ENCODE measurements around the gene FSD1. TPM values are rescaled to one million over a fixed set of nuclear protein-coding genes. Genes with fewer than 3 reads are reported as not detected.

FSD1 gene
- total RNA-seq, 4 donors from 2014 or later: not detected

- peak overlapping the region; percentile 4 for H3K4me3 ChIP-seq
- WGBS: 48% methylated on average over 16 of the region's 18 CpGs
- TF ChIP-seq EP300 (IDR thresholded peaks at IDR 0.05) (no peak), CTCF (IDR thresholded peaks at IDR 0.05) (no peak), POLR2A (IDR thresholded peaks at IDR 0.05) (no peak), POLR2AphosphoS5 (IDR thresholded peaks at IDR 0.05) (no peak)
Observed at GRCh38 chr19:4303819-4304537, 420 bp upstream of the FSD1 start.

GRCh38 chr19:4305257-4305612, 837 bp downstream of the FSD1 start:
- H3K36me3 ChIP-seq: no peaks in the 10 kb centered on the region
- peaks cover 19% of the 10 kb centered on the region for H3K27me3 ChIP-seq
- H3K9me3 ChIP-seq: no peaks in the 10 kb centered on the region
- no peak for DNase-seq (ENCODE audit: low spot score in 2 of 2)
- TF ChIP-seq POLR2A (IDR thresholded peaks at IDR 0.05): no peak
- peaks cover 6% of the 10 kb centered on the region for H3K4me1 ChIP-seq
- H3K27ac ChIP-seq: no peak overlapping the region
- no peak overlapping the region for H3K4me3 ChIP-seq
- WGBS: 67% methylated on average over 7 of the region's 7 CpGs

More at GRCh38 chr19:4303819-4304537, 420 bp upstream of the FSD1 start:
- no peak for DNase-seq (ENCODE audit: low spot score in 2 of 2)
- Histone ChIP-seq H3K9me3 (no peaks in the 10 kb centered on the region), H3K4me1 (peaks cover 6% of the 10 kb centered on the region), H3K36me3 (no peaks in the 10 kb centered on the region), H3K27ac (no peak overlapping the region), H3K27me3 (peaks cover 19% of the 10 kb centered on the region)

GRCh38 chr19:4305659-4306058, 1.3 kb downstream of the FSD1 start:
- peaks cover 19% of the 10 kb centered on the region for H3K27me3 ChIP-seq
- H3K4me1 ChIP-seq: peaks cover 6% of the 10 kb centered on the region
- no peak overlapping the region for H3K4me3 ChIP-seq
- no peaks in the 10 kb centered on the region for H3K9me3 ChIP-seq
- WGBS: 76% methylated on average over 15 of the region's 16 CpGs
- no peak for DNase-seq (ENCODE audit: low spot score in 2 of 2)
- H3K27ac ChIP-seq: no peak overlapping the region
- TF ChIP-seq CTCF (IDR thresholded peaks at IDR 0.05) (no peak), POLR2AphosphoS5 (IDR thresholded peaks at IDR 0.05) (no peak), EP300 (IDR thresholded peaks at IDR 0.05) (no peak), POLR2A (IDR thresholded peaks at IDR 0.05) (no peak)
- H3K36me3 ChIP-seq: no peaks in the 10 kb centered on the region

- Histone ChIP-seq H3K27ac (no peak overlapping the region), H3K36me3 (no peaks in the 10 kb centered on the region), H3K4me3 (no peak overlapping the region), H3K4me1 (peaks cover 7% of the 10 kb centered on the region), H3K27me3 (peaks cover 4% of the 10 kb centered on the region), H3K9me3 (no peaks in the 10 kb centered on the region)
- no peak for DNase-seq (ENCODE audit: low spot score in 2 of 2)
- 87% methylated on average over 13 of the region's 22 CpGs for WGBS
- TF ChIP-seq POLR2AphosphoS5 (IDR thresholded peaks at IDR 0.05): no peak
- no peak for TF ChIP-seq EP300 (IDR thresholded peaks at IDR 0.05)
- no peak for TF ChIP-seq POLR2A (IDR thresholded peaks at IDR 0.05)
Observed at GRCh38 chr19:4310247-4311121, 6.1 kb downstream of the FSD1 start.

GRCh38 chr19:4313847-4314490, 9.6 kb downstream of the FSD1 start:
- Histone ChIP-seq H3K27ac (no peak overlapping the region), H3K4me3 (no peak overlapping the region), H3K4me1 (peaks cover 7% of the 10 kb centered on the region), H3K27me3 (no peaks in the 10 kb centered on the region), H3K36me3 (no peaks in the 10 kb centered on the region), H3K9me3 (no peaks in the 10 kb centered on the region)
- 28% methylated on average over 12 of the region's 12 CpGs for WGBS
- DNase-seq (ENCODE audit: low spot score in 2 of 2): no peak
- TF ChIP-seq POLR2A (IDR thresholded peaks at IDR 0.05): no peak
- TF ChIP-seq POLR2AphosphoS5 (IDR thresholded peaks at IDR 0.05): no peak
- TF ChIP-seq CTCF (IDR thresholded peaks at IDR 0.05): no peak
- TF ChIP-seq EP300 (IDR thresholded peaks at IDR 0.05): no peak

- Histone ChIP-seq H3K4me3 (no peak overlapping the region), H3K9me3 (no peaks in the 10 kb centered on the region), H3K36me3 (no peaks in the 10 kb centered on the region), H3K27ac (no peak overlapping the region), H3K4me1 (peaks cover 7% of the 10 kb centered on the region), H3K27me3 (no peaks in the 10 kb centered on the region)
- DNase-seq (ENCODE audit: low spot score in 2 of 2): no peak
- no peak for TF ChIP-seq CTCF (IDR thresholded peaks at IDR 0.05)
- TF ChIP-seq POLR2A (IDR thresholded peaks at IDR 0.05): no peak
- TF ChIP-seq EP300 (IDR thresholded peaks at IDR 0.05): no peak
- no peak for TF ChIP-seq POLR2AphosphoS5 (IDR thresholded peaks at IDR 0.05)
- WGBS: 85% methylated on average over 7 of the region's 9 CpGs
Observed at GRCh38 chr19:4316956-4317355, 12.6 kb downstream of the FSD1 start.
